NB4 (cell line): ENCODE results near the gene GLB1L.
A peak's percentile ranks its signal among the peaks of the same experiment; 100 is the strongest.

ENCODE experiments used
- DNase-seq: peaks from one replicate; pipeline ENCODE4 v3.0.0; 2010; ENCODE audit warnings: low read depth
- H3K4me3 ChIP-seq: one replicate; pipeline ENCODE4 v1.5.1; 2011; ENCODE audit warnings: mild to moderate bottlenecking, low read depth, low read length, moderate library complexity
- MYC ChIP-seq: IDR thresholded peaks from 2 replicates; pipeline ENCODE4 v1.6.1; 2011; ENCODE audit warnings: low read depth, low read length
- POLR2A ChIP-seq: IDR thresholded peaks from 2 replicates; pipeline ENCODE4 v1.6.1; 2011; ENCODE audit warnings: mild to moderate bottlenecking; ENCODE audit not compliant: insufficient read length; ENCODE audit errors: extremely low read depth
- TF ChIP-seq, protein P1 (sequence below): IDR thresholded peaks from 2 replicates; pipeline ENCODE4 v1.6.1; 2011; ENCODE audit warnings: low read depth, low read length
- TF ChIP-seq, protein P2 (sequence below): IDR thresholded peaks from one replicate; pipeline ENCODE4 v1.5.1; 2012; ENCODE audit warnings: low read depth, low read length

GLB1L gene

DNA sequence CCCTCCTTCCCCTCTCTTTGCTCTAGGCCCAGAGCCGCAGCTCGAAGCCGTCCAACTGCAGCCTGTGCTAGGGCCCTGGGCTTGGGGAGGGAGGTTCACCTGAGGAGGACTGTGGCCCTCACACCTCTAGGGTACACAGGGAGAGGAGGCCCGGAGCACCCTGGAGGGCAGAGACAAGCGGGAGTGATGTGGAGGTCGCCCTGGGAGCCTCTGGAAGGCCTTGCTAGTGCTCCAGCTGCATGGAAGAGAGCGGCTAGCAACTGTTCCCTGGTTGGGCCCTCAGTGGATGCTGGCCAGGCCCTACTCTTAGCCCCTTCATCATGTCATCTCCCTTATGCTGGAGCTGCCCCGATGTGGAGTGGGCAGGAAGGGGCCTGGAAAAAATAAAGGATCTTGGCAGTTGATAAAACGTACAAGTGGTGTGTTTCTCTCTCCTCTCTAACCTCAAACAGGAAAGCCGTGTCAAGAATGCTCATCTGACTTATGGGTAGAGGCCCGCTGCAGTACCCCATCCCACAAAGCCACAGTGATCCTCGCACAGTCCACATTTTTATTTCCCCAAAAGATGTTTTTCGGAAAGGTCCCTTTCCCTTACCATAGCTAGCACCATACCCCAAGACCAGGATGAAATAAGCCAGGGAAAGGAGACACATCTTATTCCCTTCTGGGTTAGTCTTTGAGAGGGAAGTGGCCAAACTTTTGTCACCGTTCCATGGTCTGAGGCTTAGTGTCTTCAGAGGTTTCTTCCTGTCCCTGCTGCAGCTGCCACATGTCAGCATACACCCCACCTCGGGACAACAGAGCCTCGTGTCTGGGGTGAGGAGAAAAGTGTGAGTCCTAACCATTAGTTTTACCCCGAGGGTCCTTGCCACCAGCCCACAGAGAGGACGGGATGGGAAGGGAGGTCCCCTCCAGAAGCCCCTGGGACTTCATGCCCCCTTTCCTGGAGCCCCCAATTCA, 35.7 kb downstream of the GLB1L start:
- no peak for DNase-seq
- H3K4me3 ChIP-seq, result no peak overlapping the region
- TF ChIP-seq POLR2A (no peak), MYC (no peak)
- TF ChIP-seq, protein P1, sequence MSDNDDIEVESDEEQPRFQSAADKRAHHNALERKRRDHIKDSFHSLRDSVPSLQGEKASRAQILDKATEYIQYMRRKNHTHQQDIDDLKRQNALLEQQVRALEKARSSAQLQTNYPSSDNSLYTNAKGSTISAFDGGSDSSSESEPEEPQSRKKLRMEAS, result no peak
- TF ChIP-seq, protein P2, sequence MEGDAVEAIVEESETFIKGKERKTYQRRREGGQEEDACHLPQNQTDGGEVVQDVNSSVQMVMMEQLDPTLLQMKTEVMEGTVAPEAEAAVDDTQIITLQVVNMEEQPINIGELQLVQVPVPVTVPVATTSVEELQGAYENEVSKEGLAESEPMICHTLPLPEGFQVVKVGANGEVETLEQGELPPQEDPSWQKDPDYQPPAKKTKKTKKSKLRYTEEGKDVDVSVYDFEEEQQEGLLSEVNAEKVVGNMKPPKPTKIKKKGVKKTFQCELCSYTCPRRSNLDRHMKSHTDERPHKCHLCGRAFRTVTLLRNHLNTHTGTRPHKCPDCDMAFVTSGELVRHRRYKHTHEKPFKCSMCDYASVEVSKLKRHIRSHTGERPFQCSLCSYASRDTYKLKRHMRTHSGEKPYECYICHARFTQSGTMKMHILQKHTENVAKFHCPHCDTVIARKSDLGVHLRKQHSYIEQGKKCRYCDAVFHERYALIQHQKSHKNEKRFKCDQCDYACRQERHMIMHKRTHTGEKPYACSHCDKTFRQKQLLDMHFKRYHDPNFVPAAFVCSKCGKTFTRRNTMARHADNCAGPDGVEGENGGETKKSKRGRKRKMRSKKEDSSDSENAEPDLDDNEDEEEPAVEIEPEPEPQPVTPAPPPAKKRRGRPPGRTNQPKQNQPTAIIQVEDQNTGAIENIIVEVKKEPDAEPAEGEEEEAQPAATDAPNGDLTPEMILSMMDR, result no peak

DNA sequence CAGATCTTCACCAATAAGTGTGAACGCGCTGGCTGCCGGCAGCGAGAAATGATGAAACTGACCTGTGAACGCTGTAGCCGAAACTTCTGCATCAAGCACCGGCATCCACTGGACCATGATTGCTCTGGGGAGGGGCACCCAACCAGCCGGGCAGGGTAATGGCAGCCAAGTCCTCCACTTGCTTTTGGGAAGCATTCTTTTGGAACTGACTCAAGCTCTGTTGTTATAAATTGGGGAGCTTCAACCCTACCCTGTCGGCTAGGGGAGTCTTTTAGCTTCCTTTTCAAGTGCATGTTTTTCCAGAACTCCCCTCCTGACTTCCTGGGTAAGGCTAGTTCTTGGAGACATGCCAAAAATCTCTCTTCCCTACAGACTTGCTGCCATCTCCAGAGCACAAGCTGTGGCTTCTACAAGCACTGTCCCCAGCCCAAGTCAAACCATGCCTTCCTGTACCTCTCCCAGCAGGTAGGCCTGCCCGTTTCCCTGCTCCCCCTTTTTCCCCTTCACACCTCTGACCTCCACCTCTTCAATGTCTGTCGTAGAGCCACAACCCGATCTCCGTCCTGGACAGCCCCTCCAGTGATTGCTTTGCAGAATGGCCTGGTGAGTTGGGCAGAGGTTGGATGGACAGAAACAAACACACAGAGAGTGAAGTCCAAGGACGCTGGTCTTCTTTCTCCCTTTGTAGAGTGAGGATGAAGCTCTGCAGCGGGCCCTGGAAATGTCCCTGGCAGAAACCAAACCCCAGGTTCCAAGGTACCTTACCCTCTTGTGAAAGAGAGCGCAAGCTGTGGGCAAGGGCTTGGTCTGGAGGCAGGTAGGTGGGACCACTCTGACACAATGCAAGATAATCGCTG, 37.1 kb downstream of the GLB1L start:
- no peak overlapping the region for H3K4me3 ChIP-seq
- no peak for DNase-seq
- TF ChIP-seq, protein P1, result no peak
- TF ChIP-seq POLR2A, result no peak
- TF ChIP-seq MYC, result no peak
- TF ChIP-seq, protein P2, result no peak

DNA sequence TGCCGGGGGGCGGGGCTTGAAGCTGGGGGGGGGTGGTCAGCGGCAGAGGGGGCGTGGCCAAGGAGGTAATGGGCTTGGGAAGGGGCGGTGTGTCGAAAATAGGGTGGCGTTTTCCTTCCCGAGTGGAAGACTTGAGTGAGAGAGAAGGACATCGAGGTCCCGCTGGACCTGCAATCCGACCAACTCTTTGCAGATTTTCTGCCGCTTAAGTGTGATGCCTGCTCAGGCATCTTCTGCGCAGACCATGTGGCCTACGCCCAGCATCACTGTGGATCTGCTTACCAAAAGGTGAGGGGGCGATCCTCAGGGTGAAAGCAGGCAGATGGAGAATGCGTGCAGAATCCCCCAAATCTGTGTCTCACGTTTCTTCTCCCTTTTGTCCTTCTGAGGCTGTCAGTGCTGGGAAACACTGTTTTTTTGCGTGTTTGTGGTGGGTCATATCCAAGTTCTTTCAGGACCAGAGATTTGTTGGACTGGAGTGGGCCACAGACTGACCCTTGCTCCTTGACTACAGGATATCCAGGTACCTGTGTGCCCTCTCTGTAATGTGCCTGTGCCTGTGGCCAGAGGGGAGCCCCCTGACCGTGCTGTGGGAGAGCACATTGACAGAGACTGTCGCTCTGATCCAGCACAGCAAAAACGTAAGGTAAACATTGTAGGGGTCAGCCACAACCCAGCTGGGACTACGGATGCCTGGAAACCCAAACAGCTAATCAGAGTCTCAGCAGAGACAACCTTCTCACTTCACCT, 37.9 kb downstream of the GLB1L start:
- no peak for DNase-seq
- TF ChIP-seq MYC, result no peak
- TF ChIP-seq, protein P1, result no peak
- no peak for TF ChIP-seq POLR2A
- TF ChIP-seq, protein P2, result no peak
- H3K4me3 ChIP-seq, result peak overlapping the region; percentile 58

DNA sequence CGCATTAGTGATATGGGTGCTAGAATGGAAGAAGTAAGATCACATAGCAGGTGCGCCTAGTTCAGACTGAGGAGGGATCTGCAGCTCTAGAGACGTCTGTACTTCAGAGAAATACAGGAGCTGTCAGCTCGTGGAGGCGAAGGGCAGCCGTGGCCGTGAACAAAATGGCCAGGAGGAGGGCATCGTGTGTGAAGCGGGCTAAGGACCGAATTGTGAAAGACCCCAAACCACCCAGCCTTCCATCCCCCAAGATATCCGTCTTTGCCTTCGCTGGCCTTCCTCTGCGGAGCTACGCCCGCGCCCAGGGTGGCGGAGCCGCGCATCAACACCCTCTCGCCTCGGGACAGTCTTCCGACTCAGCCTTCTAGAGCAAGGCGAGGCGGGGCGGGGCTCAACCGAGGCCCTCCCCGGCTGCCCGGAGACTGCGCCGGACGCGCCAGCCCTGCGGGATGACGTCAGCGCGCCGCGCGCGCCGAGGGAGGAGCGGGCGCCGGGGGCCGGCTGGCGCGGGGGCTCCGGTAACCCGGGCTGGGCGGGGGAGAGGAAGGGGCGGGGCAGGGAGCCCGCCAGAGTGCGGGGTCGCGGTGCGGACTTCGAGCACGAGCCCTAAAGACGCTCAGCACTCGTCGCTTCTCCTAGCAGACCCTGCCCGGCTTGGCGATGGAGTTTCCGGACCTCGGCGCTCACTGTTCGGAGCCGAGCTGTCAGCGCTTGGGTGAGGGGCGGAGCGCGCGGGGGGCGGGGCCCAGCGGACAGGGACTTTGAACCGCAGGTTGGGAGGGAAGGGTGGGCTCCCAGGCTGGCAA, 38.7 kb downstream of the GLB1L start, which contains the start of gene ZFAND2B:
Gene ZFAND2B, plus strand, starts transcription at position 455 of the 806 bp plus-strand sequence. Its CDS starts 206 bp downstream, at position 661.
- peak; percentile 95 for DNase-seq
- peak; percentile 76 for TF ChIP-seq MYC
- peak; percentile 97 for TF ChIP-seq POLR2A
- TF ChIP-seq, protein P2, result no peak
- TF ChIP-seq, protein P1, result peak; percentile 52; the same call in 1 of the 2 replicates
- peak within 1 kb of the TSS; percentile 75 for H3K4me3 ChIP-seq
